Measurements from ENCODE around the gene PTPN4.

DNA sequence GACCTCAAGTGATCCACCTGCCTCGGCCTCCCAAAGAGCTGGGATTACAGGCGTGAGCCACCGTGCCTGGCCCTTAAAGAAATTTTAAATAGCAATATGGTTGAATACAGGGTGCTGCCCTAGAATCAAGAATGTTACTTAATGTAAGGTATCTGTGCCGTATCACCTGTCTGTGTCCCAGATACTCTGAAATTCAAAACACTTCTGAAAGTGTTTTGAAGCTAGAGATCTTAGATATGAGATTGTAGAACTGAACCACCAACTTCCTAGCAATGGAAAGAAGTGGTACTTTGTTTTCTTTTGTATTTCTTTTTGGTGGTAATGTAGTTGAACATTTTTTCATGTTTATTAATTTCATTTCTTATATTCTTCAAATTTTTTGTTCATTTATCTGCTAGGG is 13.0 kb downstream of the PTPN4 start:
- TF ChIP-seq EZH2 (IDR thresholded peaks at IDR 0.05; ENCODE audit: low read length, missing control alignments): no peak
- TF ChIP-seq, protein P1, sequence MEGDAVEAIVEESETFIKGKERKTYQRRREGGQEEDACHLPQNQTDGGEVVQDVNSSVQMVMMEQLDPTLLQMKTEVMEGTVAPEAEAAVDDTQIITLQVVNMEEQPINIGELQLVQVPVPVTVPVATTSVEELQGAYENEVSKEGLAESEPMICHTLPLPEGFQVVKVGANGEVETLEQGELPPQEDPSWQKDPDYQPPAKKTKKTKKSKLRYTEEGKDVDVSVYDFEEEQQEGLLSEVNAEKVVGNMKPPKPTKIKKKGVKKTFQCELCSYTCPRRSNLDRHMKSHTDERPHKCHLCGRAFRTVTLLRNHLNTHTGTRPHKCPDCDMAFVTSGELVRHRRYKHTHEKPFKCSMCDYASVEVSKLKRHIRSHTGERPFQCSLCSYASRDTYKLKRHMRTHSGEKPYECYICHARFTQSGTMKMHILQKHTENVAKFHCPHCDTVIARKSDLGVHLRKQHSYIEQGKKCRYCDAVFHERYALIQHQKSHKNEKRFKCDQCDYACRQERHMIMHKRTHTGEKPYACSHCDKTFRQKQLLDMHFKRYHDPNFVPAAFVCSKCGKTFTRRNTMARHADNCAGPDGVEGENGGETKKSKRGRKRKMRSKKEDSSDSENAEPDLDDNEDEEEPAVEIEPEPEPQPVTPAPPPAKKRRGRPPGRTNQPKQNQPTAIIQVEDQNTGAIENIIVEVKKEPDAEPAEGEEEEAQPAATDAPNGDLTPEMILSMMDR (conservative IDR thresholded peaks at IDR 0.05 in 1 of 2, IDR thresholded peaks at IDR 0.05 in 1 of 2; ENCODE audit: low read depth in 1 of 2, low read length in 2 of 2): no peak
